Prostate gland (tissue), 2 donors: Measurements from ENCODE around the gene TCF7L1. TPM values are rescaled to one million over a fixed set of nuclear protein-coding genes. Genes with fewer than 3 reads are reported as not detected.

Source experiments
- DNase-seq: peaks from one replicate; pipeline ENCODE4 v3.0.0-alpha.2; 2019; ENCODE audit warnings: low spot score
- H3K27ac ChIP-seq, 2 donors: fragments of 200-600 bp; sonication (generic); 2 replicates each; pipeline ENCODE4 v1.5.1; 2017 to 2019
- H3K27me3 ChIP-seq: fragments of 200-600 bp; sonication (generic); replicated peaks from 2 replicates; pipeline ENCODE4 v1.5.1; 2019; ENCODE audit not compliant: insufficient read depth
- H3K36me3 ChIP-seq, 2 donors: fragments of 200-600 bp; sonication (generic); 1 replicate in 1 of 2; 2 replicates in 1 of 2; pipeline versions ENCODE4 v1.5.1 to v1.8.1; 2017 to 2019
- H3K4me1 ChIP-seq: fragments of 200-600 bp; sonication (generic); replicated peaks from 2 replicates; pipeline ENCODE4 v1.5.1; 2019
- H3K4me3 ChIP-seq, 2 donors: fragments of 200-600 bp; sonication (generic); 2 replicates each; pipeline ENCODE4 v1.5.1; 2017 to 2019
- H3K9me3 ChIP-seq: fragments of 200-600 bp; sonication (generic); 2 replicates; pipeline ENCODE4 v1.5.1; 2017
- CTCF ChIP-seq, 4 experiments: fragments of 200-600 bp in 2 of 4; fragments of 450-650 bp in 2 of 4; sonication (generic) in 2 of 4; IDR thresholded peaks; 1 replicate in 3 of 4; 2 replicates in 1 of 4; pipeline ENCODE4 v1.5.1; 2016 to 2019; ENCODE audit warnings: antibody characterized with exemption in 4 of 4, mild to moderate bottlenecking in 2 of 4, moderate library complexity in 2 of 4
- POLR2A ChIP-seq: fragments of 450-650 bp; IDR thresholded peaks from one replicate; pipeline ENCODE4 v1.6.1; 2016; ENCODE audit warnings: antibody characterized with exemption, mild to moderate bottlenecking
- POLR2AphosphoS5 ChIP-seq: sonication (generic); formaldehyde crosslinking; IDR thresholded peaks from one replicate; pipeline ENCODE4 v1.6.1; 2017; ENCODE audit warnings: antibody characterized with exemption
- WGBS: methylation state at CpG from one replicate; pipeline ENCODE4 v1.1.5; 2018; 5-methylcytosine and 5-hydroxymethylcytosine counted together
- intact Hi-C: fragments of 100-400 bp; cut with DNase I; formaldehyde crosslinking; loops from one replicate; pipeline ENCODE4 v1.14.2; 2022
- total RNA-seq, 2 donors: library from RNA; depleted of rRNA; stranded (reverse); fragments of >200 nt; gene quantifications; one replicate each; pipeline ENCODE4 v1.1.0, GENCODE V29; 2016

Gene TCF7L1
- total RNA-seq, 2 donors from 2014 or later = 2.6 to 7.0 TPM

GRCh38 chr2:85237849-85238565, 104.8 kb downstream of the TCF7L1 start:
- H3K27me3 ChIP-seq = no peaks in the 10 kb centered on the region
- peak overlapping the region in 1 of 2 donors; percentile 14 for H3K27ac ChIP-seq
- peak; percentile 21 for DNase-seq
- TF ChIP-seq CTCF (IDR thresholded peaks at IDR 0.05) = no peak
- TF ChIP-seq POLR2A = no peak
- TF ChIP-seq POLR2AphosphoS5 = no peak
- H3K4me3 ChIP-seq = no peak overlapping the region
- 58% methylated on average over 26 of the region's 26 CpGs for WGBS
- intact Hi-C loops = no loop called here
- H3K9me3 ChIP-seq = no peaks in the 10 kb centered on the region
- no peaks in the 10 kb centered on the region for H3K36me3 ChIP-seq
- no peaks in the 10 kb centered on the region for H3K4me1 ChIP-seq

- DNase-seq = no peak
- no peak for TF ChIP-seq CTCF (IDR thresholded peaks at IDR 0.05)
- no peak for TF ChIP-seq POLR2AphosphoS5
- no peak for TF ChIP-seq POLR2A
- intact Hi-C loops = no loop called here
- Histone ChIP-seq H3K4me1 (no peaks in the 10 kb centered on the region), H3K4me3 (no peak overlapping the region), H3K27me3 (no peaks in the 10 kb centered on the region), H3K9me3 (no peaks in the 10 kb centered on the region), H3K36me3 (no peaks in the 10 kb centered on the region), H3K27ac (no peak overlapping the region)
- WGBS = 98% methylated on average over 8 of the region's 8 CpGs
Observed at GRCh38 chr2:85238607-85239006, 105.4 kb downstream of the TCF7L1 start.

- Histone ChIP-seq H3K27me3 (no peaks in the 10 kb centered on the region), H3K4me1 (no peaks in the 10 kb centered on the region), H3K27ac (no peak overlapping the region), H3K9me3 (no peaks in the 10 kb centered on the region), H3K4me3 (no peak overlapping the region), H3K36me3 (no peaks in the 10 kb centered on the region)
- intact Hi-C loops = no loop called here
- WGBS = 93% methylated on average over 3 of the region's 3 CpGs
- TF ChIP-seq CTCF (IDR thresholded peaks at IDR 0.05) = no peak
- no peak for TF ChIP-seq POLR2AphosphoS5
- no peak for TF ChIP-seq POLR2A
- no peak for DNase-seq
Observed at GRCh38 chr2:85239102-85239501, 105.9 kb downstream of the TCF7L1 start.

GRCh38 chr2:85240055-85240454, 106.9 kb downstream of the TCF7L1 start:
- TF ChIP-seq POLR2AphosphoS5 (no peak), POLR2A (no peak)
- DNase-seq = no peak
- intact Hi-C loops = no loop called here

GRCh38 chr2:85242321-85242720, 109.1 kb downstream of the TCF7L1 start:
- TF ChIP-seq CTCF (IDR thresholded peaks at IDR 0.05) = no peak
- TF ChIP-seq POLR2AphosphoS5 = no peak
- no peak for TF ChIP-seq POLR2A
- Histone ChIP-seq H3K9me3 (no peaks in the 10 kb centered on the region), H3K27ac (no peak overlapping the region), H3K4me1 (no peaks in the 10 kb centered on the region), H3K36me3 (no peaks in the 10 kb centered on the region), H3K4me3 (no peak overlapping the region), H3K27me3 (no peaks in the 10 kb centered on the region)
- intact Hi-C loops = no loop called here
- no peak for DNase-seq
- WGBS = 94% methylated on average over 7 of the region's 7 CpGs

More at GRCh38 chr2:85240055-85240454, 106.9 kb downstream of the TCF7L1 start:
- 72% methylated on average over 8 of the region's 8 CpGs for WGBS
- no peak overlapping the region for H3K4me3 ChIP-seq
- no peaks in the 10 kb centered on the region for H3K27me3 ChIP-seq
- no peaks in the 10 kb centered on the region for H3K9me3 ChIP-seq
- no peak overlapping the region for H3K27ac ChIP-seq
- H3K36me3 ChIP-seq = no peaks in the 10 kb centered on the region
- no peaks in the 10 kb centered on the region for H3K4me1 ChIP-seq
